ENCODE measurements around the gene PRKAG3.

DNA sequence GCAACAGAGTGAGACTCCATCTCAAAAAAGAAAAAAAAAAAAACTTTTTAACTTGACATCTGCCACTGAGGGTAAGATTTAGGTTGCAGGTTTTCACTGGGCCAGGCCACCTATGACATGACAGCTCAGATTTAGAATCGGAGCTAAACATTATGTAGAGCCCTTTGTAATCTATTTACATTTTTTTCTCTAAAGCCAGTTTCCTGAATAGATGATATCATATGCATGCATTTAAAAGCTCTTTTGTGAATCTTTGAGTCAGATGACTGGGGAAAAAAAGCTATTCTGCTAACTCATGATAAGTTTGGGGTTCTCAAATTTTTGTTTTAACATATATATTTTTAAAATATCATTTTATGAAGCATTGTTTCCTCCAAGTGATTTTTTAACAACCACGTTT is 21.3 kb downstream of the PRKAG3 start:
- TF ChIP-seq POLR2AphosphoS5 (IDR thresholded peaks at IDR 0.05) = no peak
- TF ChIP-seq POLR2A (IDR thresholded peaks at IDR 0.05) = no peak
- TF ChIP-seq, protein P1, sequence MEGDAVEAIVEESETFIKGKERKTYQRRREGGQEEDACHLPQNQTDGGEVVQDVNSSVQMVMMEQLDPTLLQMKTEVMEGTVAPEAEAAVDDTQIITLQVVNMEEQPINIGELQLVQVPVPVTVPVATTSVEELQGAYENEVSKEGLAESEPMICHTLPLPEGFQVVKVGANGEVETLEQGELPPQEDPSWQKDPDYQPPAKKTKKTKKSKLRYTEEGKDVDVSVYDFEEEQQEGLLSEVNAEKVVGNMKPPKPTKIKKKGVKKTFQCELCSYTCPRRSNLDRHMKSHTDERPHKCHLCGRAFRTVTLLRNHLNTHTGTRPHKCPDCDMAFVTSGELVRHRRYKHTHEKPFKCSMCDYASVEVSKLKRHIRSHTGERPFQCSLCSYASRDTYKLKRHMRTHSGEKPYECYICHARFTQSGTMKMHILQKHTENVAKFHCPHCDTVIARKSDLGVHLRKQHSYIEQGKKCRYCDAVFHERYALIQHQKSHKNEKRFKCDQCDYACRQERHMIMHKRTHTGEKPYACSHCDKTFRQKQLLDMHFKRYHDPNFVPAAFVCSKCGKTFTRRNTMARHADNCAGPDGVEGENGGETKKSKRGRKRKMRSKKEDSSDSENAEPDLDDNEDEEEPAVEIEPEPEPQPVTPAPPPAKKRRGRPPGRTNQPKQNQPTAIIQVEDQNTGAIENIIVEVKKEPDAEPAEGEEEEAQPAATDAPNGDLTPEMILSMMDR (IDR thresholded peaks at IDR 0.05) = no peak
- no peak for TF ChIP-seq EP300 (IDR thresholded peaks at IDR 0.05)
